ENCODE measurements around the gene DICER1. TPM values are rescaled to one million over a fixed set of nuclear protein-coding genes. Genes with fewer than 3 reads are reported as not detected.

DICER1 gene
- total and polyA plus RNA-seq, 9 of the 15 experiments (the other 6 are each of a cell fraction or from before 2014, with no cell fraction given), result 2.5 to 23.2 (median 12.4) TPM

- Histone ChIP-seq H3K9ac (ENCODE audit: insufficient read depth in 1 of 2, low read depth in 2 of 2, low read length in 2 of 2) (no peak overlapping the region), H2AFZ (ENCODE audit: low read depth, low read length) (no peak overlapping the region), H3K9me3 (replicated peaks; ENCODE audit: control insufficient read depth, insufficient read depth, low read depth, low read length) (no peaks in the 10 kb centered on the region; the same call in 1 of the 2 replicates), H3K36me3 (ENCODE audit: control insufficient read depth, insufficient read depth, low read length) (peaks cover 3% of the 10 kb centered on the region; the same call in 1 of the 3 replicates), H3K4me1 (replicated peaks in 1 of 2; ENCODE audit: control insufficient read depth in 2 of 2, insufficient read depth in 2 of 2, low read length in 2 of 2) (no peaks in the 10 kb centered on the region), H3K9me1 (ENCODE audit: control insufficient read depth, insufficient read depth, low read length) (no peaks in the 10 kb centered on the region), H3K79me2 (ENCODE audit: control insufficient read depth, insufficient read depth, low read length) (no peaks in the 10 kb centered on the region; the same call in 2 of the 3 replicates), H3K27ac (ENCODE audit: extremely low read depth, low read depth, low read length) (no peak overlapping the region), H3K27me3 (ENCODE audit: control insufficient read depth in 2 of 2, insufficient read depth in 2 of 2, low read length in 2 of 2) (no peaks in the 10 kb centered on the region), H4K20me1 (replicated peaks; ENCODE audit: control insufficient read depth, insufficient read depth, low read length) (no peaks in the 10 kb centered on the region), H3K4me2 (ENCODE audit: insufficient read depth, low read length) (no peak overlapping the region), H3K4me3 (no peak overlapping the region)
- 72% methylated on average over 2 of the region's 2 CpGs for WGBS (ENCODE audit: insufficient coverage, low coverage, missing lambda C conversion rate)
- BruUV-seq (replicated peaks), result no TSS peak
- FAIRE-seq (no peak), ATAC-seq (no peak), DNase-seq (ENCODE audit: extremely low read depth in 1 of 4, low spot score in 3 of 4) (no peak)
- no peak for TF ChIP-seq NFATC3 (IDR thresholded peaks at IDR 0.05)
- no peak for TF ChIP-seq CHD1 (IDR thresholded peaks at IDR 0.05; ENCODE audit: low read length)
- TF ChIP-seq ZC3H4 (CRISPR knock-in tag; IDR thresholded peaks at IDR 0.05; ENCODE audit: borderline replicate concordance), result no peak
- no peak for TF ChIP-seq ZNF12 (CRISPR knock-in tag; IDR thresholded peaks at IDR 0.05)
- no peak for TF ChIP-seq ZNF23 (CRISPR knock-in tag; IDR thresholded peaks at IDR 0.05)
- TF ChIP-seq DDX20 (tag; IDR thresholded peaks at IDR 0.05; ENCODE audit: low read depth), result no peak
- TF ChIP-seq PBX2 (CRISPR knock-in tag; IDR thresholded peaks at IDR 0.05; ENCODE audit: low read depth), result no peak
- TF ChIP-seq PBX2 (tag; conservative IDR thresholded peaks at IDR 0.05; ENCODE audit: low read depth), result no peak
- TF ChIP-seq MAFG (tag; conservative IDR thresholded peaks at IDR 0.05), result no peak
- in situ Hi-C loops (cut with MboI) (no loop called here), intact Hi-C loops (cut with micrococcal nuclease) (no loop called here)
- ChIA-PET POLR2A (interaction anchor here (0.8 kb wide), 1 partner anchor 343 kb away, joined by 3 read pairs; no protein-coding TSS in a partner anchor), CTCF (ENCODE audit: low intra/inter-chr PET ratio) (no interaction called here)
These were observed 15.1 kb downstream of the DICER1 start for GRCh38 chr14:95142208-95142607.

Data from K562 (cell line).